Stimulated activated naive B cell treated with anti-CD40 and anti-IgM and Interleukin-4, amounts not matched to agents 10 μg/mL and 1 μg/mL and 100 μg/mL, for 72 hours (primary cell): Measurements from ENCODE around the gene BPHL.
"Not testable (repeated sequence)": the region's sequence is repeated elsewhere in the genome, so short reads cannot be mapped to it uniquely, and the experiment has no call there.

Experiments
- ATAC-seq, 2 donors: fragments of 150-1000 bp; cut with Tn5 transposase; replicated peaks; 2 replicates each; pipeline ENCODE4 v1.10.0; 2021; ENCODE audit warnings: moderate library complexity in 1 of 2
- DNase-seq: peaks from one replicate; pipeline ENCODE4 v3.0.0; 2021
- H3K27ac Mint-ChIP-seq: one replicate; pipeline ENCODE4 v1.8.0; 2022; ENCODE audit warnings: mild to moderate bottlenecking, mixed read lengths
- H3K27me3 Mint-ChIP-seq, 2 donors: one replicate each; pipeline ENCODE4 v1.8.0; 2022; ENCODE audit warnings: mixed read lengths in 2 of 2
- H3K36me3 Mint-ChIP-seq, 2 donors: one replicate each; pipeline ENCODE4 v1.8.0; 2022; ENCODE audit warnings: mixed read lengths in 2 of 2, mild to moderate bottlenecking in 1 of 2
- H3K4me1 Mint-ChIP-seq, 2 donors: one replicate each; pipeline ENCODE4 v1.8.0; 2022; ENCODE audit warnings: mixed read lengths in 2 of 2, mild to moderate bottlenecking in 1 of 2
- H3K4me3 Mint-ChIP-seq, 2 donors: one replicate each; pipeline ENCODE4 v1.8.0; 2022; ENCODE audit warnings: mild to moderate bottlenecking in 2 of 2, mixed read lengths in 2 of 2, moderate library complexity in 1 of 2
- H3K9me3 Mint-ChIP-seq, 2 donors: one replicate each; pipeline ENCODE4 v1.8.0; 2022; ENCODE audit warnings: mixed read lengths in 2 of 2, mild to moderate bottlenecking in 1 of 2

Gene BPHL

DNA sequence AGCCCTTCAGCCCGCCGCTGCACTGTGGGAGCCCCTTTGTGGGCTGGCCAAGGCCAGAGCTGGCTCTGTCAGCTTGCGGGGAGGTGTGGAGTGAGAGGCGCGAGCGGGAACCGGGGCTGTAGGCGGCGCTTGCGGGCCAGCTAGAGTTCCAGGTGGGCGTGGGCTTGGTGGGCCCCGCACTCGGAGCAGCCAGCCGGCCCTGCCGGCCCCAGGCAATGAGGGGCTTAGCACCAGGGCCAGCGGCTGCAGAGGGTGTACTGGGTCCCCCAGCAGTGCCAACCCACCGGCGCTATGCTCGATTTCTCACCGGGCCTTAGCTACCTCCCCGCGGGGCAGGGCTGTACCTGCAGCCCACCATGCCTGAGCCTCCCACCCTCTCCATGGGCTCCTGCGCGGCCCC, 52.2 kb downstream of the BPHL start:
- H3K9me3 Mint-ChIP-seq, H3K27ac Mint-ChIP-seq, ATAC-seq, H3K36me3 Mint-ChIP-seq, H3K4me3 Mint-ChIP-seq, H3K4me1 Mint-ChIP-seq, DNase-seq: not testable (repeated sequence)
- peaks cover 5 to 14% of the 10 kb centered on the region in 2 donors for H3K27me3 Mint-ChIP-seq

DNA sequence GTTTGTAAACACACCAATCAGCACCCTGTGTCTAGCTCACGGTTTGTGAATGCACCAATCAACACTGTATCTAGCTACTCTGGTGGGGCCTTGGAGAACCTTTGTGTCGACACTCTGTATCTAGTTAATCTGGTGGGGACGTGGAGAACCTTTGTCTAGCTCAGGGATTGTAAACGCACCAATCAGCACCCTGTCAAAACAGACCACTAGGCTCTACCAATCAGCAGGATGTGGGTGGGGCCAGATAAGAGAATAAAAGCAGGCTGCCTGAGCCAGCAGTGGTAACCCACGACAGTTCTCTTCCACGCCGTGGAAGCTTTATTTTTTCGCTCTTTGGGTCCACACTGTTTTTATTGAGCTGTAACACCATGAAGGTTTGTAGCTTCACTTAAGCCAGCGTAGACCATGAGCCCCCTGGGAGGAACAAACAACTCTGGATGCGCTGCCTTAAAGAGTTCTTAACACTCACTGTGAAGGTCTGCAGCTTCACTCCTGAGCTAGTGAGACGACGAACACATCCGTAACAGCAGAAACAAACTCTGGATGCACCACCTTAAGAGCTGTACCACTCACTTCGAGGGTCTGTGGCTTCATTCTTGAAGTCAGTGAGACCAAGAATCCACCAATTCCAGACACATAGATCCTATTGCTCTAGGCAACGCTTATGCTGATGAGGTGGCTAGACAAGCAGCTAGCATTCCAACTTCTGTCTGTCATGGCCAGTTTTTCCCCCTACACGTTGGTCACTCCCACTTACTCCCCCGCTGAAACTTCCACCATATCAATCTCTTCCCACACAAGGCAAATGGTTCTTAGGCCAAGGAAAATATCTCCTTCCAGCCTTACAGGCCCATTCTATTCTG, 53.0 kb downstream of the BPHL start:
- H3K4me1 Mint-ChIP-seq, DNase-seq, H3K36me3 Mint-ChIP-seq: not testable (repeated sequence)

DNA sequence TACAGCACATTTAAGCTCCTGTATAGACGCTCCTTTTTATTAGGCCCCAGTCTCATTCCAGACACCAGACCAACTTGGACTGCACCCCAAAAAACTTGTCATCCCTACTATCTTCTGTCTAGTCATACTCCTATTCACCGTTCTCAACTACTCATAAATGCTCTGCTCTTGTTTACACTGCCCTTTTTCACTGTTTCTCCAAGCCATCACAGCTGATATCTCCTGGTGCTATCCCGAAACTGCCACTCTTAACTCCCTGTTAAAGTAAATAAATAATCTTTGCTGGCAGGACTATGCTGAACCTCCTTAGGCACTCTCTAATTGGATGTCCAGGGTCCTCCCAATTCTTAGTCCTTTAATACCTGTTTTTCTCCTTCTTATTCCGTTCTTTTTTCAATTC, 54.3 kb downstream of the BPHL start:
- not testable (repeated sequence) for H3K4me1 Mint-ChIP-seq, H3K27ac Mint-ChIP-seq, H3K36me3 Mint-ChIP-seq, DNase-seq, H3K4me3 Mint-ChIP-seq, ATAC-seq, H3K9me3 Mint-ChIP-seq
- peaks cover 8 to 11% of the 10 kb centered on the region in 2 donors for H3K27me3 Mint-ChIP-seq

More for the DNA sequence above, 53.0 kb downstream of the BPHL start:
- H3K27ac Mint-ChIP-seq, ATAC-seq, H3K4me3 Mint-ChIP-seq, H3K9me3 Mint-ChIP-seq: not testable (repeated sequence)
- peaks cover 11 to 17% of the 10 kb centered on the region in 2 donors for H3K27me3 Mint-ChIP-seq

DNA sequence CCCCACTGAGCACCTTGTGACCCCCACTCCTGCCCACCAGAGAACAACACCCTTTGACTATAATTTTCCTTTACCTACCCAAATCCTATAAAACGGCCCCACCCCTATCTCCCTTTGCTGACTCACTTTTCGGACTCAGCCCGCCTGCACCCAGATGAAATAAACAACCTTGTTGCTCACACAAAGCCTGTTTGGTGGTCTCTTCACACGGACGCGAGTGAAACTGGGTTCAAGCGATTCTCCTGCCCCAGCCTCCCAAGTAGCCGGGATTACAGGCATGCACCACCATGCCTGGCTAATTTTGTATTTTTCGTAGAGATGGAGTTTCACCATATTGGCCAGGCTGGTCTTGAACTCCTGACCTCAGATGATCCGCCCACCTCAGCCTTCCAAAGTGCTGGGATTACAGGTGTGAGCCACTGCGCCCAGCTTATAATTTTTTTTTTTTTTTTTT, 55.2 kb downstream of the BPHL start:
- H3K27me3 Mint-ChIP-seq: peaks cover 13 to 17% of the 10 kb centered on the region in 2 donors
- H3K27ac Mint-ChIP-seq, H3K4me3 Mint-ChIP-seq, H3K36me3 Mint-ChIP-seq, DNase-seq, H3K9me3 Mint-ChIP-seq, H3K4me1 Mint-ChIP-seq, ATAC-seq: not testable (repeated sequence)

DNA sequence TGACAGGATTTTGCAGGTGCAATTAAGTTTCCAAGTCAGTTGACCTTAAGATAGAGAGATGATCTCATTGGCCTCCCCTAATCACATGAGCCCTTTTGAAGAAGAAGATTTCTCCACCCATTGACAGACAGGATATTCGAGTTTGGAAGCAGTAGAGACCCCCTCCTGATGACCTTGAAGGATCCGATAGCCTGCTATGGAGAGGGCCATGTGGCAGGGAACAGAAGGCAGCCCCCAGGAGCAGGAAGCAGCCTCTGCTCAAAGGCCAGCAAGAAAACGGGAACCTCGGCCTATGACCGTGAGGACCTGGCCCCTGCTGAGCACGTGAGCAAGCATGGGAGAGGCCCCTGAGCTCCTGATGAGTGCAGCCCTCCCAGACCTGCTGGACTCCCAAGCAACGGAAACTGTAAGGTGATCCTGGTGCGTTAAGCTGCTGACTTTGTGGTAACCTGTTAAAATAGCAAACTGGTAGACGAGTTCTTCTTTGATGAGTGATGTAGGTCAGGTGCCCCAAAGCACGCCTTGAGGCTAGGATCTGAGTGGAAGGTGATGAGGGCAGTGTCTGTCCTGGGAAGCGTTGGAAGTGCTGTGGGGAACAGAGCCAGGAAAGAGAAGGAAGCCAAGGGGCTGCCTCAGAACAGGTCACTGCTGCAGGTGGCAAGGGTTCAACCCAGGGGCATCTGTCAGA, 57.3 kb downstream of the BPHL start:
- no peak for ATAC-seq
- H3K4me3 Mint-ChIP-seq: no peak overlapping the region
- peaks cover 19 to 23% of the 10 kb centered on the region in 2 donors for H3K27me3 Mint-ChIP-seq
- DNase-seq: no peak
- no peaks in the 10 kb centered on the region for H3K9me3 Mint-ChIP-seq
- no peaks in the 10 kb centered on the region for H3K36me3 Mint-ChIP-seq
- peaks cover 2 to 4% of the 10 kb centered on the region in 2 donors for H3K4me1 Mint-ChIP-seq
- H3K27ac Mint-ChIP-seq: no peak overlapping the region

DNA sequence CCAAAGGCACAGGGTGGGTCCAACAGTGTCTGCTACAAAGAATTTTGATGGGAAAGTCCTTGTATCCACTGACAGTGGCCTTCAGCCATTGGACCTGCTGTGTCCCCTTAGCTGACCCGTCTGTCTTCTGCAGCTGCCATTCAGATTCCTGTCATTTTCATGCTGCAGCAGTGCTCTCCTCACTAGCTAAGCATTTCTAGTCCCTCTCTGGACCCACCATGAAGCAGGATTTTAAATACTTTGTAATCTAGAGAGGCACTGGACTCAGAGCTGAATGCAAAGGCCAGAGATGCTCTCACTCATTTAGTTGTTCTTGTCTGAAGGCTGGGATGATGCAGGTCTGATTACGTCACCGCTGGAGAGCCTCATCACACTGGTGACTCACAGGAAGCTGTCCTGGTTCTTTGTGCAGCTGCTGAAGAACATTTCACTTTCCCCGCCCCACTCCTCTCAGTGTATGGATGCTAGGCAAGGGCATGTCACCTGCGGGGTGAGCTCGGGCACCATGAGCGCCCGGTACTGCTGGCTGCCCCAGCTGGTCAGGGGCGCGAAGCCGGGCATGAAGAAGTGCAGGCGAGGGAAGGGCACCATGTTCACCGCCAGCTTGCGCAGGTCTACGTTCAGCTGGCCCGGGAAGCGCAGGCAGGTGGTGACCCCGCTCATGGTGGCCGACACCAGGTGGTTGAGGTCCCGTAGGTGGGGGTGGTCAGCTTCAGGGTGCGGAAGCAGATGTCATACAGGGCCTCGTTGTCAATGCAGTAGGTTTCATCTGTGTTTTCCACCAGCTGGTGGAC, 58.2 kb downstream of the BPHL start:
- peaks cover 19 to 22% of the 10 kb centered on the region in 2 donors for H3K27me3 Mint-ChIP-seq
- peaks cover 2 to 4% of the 10 kb centered on the region in 2 donors for H3K4me1 Mint-ChIP-seq
- no peaks in the 10 kb centered on the region for H3K36me3 Mint-ChIP-seq
- H3K9me3 Mint-ChIP-seq: no peaks in the 10 kb centered on the region
- no peak overlapping the region for H3K27ac Mint-ChIP-seq
- no peak overlapping the region for H3K4me3 Mint-ChIP-seq
- DNase-seq: no peak
- ATAC-seq: no peak

DNA sequence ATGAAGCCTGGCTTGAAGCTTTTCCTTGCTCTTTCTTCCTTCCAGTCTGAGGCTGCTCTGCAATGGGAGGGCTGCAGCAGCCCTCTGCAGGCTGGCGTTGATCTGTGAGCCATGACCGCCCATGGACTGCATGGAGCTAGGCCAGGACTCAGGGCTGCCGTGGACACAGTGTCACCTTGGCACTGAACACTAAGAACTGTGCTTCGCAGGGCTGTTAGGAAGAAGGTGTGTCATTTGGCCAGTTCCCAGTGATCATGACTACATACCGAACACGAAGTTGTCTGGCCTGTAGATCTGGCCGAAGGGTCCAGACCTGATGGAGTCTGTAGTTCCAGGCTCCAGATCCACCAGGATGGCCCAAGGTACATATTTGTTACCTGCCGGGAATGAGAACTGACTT, 60.2 kb downstream of the BPHL start:
- not testable (repeated sequence) for H3K4me1 Mint-ChIP-seq, DNase-seq, ATAC-seq, H3K9me3 Mint-ChIP-seq, H3K27ac Mint-ChIP-seq, H3K4me3 Mint-ChIP-seq, H3K36me3 Mint-ChIP-seq
- H3K27me3 Mint-ChIP-seq: peaks cover 21 to 26% of the 10 kb centered on the region in 2 donors

DNA sequence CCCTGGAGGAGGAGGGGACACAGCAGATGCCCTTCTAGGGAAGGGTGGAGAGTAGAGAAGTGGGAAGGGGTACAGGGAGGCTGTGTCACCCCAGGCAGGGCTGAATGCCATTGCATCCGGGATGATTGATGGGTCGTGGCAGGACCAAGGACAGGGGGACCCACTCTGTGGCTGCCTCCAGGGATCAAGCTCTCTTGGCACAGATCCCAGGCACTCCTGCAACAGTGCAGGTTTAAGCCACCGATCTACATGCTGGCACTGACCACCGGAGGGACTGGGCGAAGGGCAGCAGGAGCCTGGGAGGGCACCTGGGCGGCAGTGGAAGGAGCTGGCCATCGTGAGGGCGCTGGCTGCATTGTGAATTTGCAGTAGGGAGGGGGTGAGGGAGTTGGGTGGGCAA, 61.4 kb downstream of the BPHL start:
- H3K27me3 Mint-ChIP-seq: peaks cover 34 to 38% of the 10 kb centered on the region in 2 donors

DNA sequence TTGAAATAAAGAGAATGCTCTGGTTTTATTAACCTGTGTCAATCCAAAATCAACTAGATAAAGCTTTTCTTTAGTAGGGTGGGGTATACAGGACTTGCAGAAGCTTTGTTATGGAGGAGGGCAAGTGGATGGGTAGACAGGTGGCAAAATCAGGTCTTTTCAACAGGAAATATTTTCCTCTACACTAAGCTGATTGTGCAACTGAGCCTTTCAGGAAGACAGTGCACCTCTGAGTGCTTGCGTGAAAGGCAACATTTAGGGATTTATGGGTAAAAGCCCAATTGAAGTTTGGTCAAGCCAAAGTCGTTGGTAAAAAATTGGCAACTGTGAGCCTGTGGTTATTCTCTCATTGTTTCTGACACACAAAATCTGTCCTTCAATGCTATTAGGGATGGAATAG, 62.6 kb downstream of the BPHL start:
- no peaks in the 10 kb centered on the region for H3K9me3 Mint-ChIP-seq
- ATAC-seq (no peak), DNase-seq (no peak)
- H3K27ac Mint-ChIP-seq: no peak overlapping the region
- no peak overlapping the region for H3K4me3 Mint-ChIP-seq
- H3K27me3 Mint-ChIP-seq: peaks cover 33 to 40% of the 10 kb centered on the region in 2 donors
- peaks cover 0 to 2% of the 10 kb centered on the region in 2 donors for H3K4me1 Mint-ChIP-seq
- no peaks in the 10 kb centered on the region for H3K36me3 Mint-ChIP-seq

More for the DNA sequence above, 61.4 kb downstream of the BPHL start:
- H3K4me1 Mint-ChIP-seq, H3K9me3 Mint-ChIP-seq, H3K27ac Mint-ChIP-seq, H3K36me3 Mint-ChIP-seq, DNase-seq: not testable (repeated sequence)
- peak in 1 of 2 donors; percentile 36 for ATAC-seq
- peak overlapping the region; percentile 75 for H3K4me3 Mint-ChIP-seq

DNA sequence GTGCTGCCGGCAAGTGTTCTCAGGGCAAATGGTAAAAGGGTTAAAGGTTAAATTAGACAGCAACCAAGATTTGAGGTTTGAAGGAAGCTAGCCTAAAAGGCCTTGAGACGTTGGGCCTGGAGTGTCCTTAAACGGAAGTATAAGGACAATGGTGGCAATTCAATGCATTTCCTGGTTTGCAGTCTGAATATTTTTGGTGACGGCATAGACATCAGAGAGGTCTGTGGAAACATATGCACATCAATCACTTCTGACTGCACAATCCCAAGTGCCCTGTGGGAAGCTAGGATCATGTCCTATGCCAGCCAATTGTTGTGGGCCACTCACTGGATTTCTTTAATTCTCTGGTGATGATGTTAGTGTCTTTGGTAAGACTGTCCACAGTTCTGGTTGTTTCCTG, 64.6 kb downstream of the BPHL start:
- peaks cover 0 to 2% of the 10 kb centered on the region in 2 donors for H3K4me1 Mint-ChIP-seq
- peaks cover 40 to 53% of the 10 kb centered on the region in 2 donors for H3K27me3 Mint-ChIP-seq
- no peak overlapping the region for H3K4me3 Mint-ChIP-seq

DNA sequence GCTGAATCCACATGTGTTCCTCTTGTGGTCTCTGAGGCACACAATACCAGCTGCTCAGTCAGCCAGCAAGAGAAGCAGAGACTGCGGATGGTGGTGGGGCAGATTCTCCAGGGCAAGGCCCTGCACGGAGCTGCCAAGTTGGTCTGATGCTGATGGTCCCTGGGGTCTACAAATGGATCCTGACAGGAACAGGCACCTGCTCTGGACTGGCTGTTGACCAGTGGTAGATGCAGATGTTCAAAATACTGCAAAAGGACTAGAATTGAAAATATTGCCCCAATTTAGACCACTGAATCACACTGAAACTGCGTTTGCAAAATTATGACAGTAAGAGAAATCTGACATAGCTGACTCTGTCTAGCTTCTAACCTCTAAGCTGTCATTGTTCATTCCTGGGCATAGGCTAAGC, 68.5 kb downstream of the BPHL start:
- ATAC-seq (peak in 1 of 2 donors; percentile 14), DNase-seq (no peak)
- peaks cover 29 to 56% of the 10 kb centered on the region in 2 donors for H3K27me3 Mint-ChIP-seq
- no peaks in the 10 kb centered on the region for H3K36me3 Mint-ChIP-seq
- H3K9me3 Mint-ChIP-seq: no peaks in the 10 kb centered on the region
- no peak overlapping the region for H3K4me3 Mint-ChIP-seq
- no peak overlapping the region for H3K27ac Mint-ChIP-seq
- H3K4me1 Mint-ChIP-seq: no peaks in the 10 kb centered on the region

More for the DNA sequence above, 64.6 kb downstream of the BPHL start:
- Mint-ChIP-seq H3K27ac (no peak overlapping the region), H3K9me3 (no peaks in the 10 kb centered on the region), H3K36me3 (no peaks in the 10 kb centered on the region)
- DNase-seq (no peak), ATAC-seq (no peak)

DNA sequence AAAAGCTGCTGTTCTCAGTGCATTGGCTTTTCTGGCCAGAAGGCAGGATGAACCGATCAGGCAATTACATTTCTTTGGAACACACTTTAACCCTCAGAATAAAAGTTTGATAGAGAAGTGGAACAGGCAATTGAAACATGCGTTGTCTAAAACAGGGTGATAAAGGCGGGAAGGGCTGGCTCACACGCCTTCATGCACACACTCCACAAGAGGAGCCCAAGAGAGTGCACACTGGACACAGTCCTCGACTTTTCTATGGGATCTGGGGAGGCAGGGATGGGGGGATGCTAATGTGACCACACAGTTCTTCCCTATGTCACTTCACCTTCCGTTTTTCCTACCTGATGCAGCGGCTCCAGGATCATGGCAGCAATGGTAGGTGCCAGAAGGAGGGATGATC, 69.8 kb downstream of the BPHL start:
- no peaks in the 10 kb centered on the region for H3K9me3 Mint-ChIP-seq
- no peaks in the 10 kb centered on the region for H3K36me3 Mint-ChIP-seq
- H3K27ac Mint-ChIP-seq: no peak overlapping the region
- H3K4me1 Mint-ChIP-seq: no peaks in the 10 kb centered on the region
- peaks cover 29 to 53% of the 10 kb centered on the region in 2 donors for H3K27me3 Mint-ChIP-seq
- H3K4me3 Mint-ChIP-seq: no peak overlapping the region
- DNase-seq (no peak), ATAC-seq (no peak)

DNA sequence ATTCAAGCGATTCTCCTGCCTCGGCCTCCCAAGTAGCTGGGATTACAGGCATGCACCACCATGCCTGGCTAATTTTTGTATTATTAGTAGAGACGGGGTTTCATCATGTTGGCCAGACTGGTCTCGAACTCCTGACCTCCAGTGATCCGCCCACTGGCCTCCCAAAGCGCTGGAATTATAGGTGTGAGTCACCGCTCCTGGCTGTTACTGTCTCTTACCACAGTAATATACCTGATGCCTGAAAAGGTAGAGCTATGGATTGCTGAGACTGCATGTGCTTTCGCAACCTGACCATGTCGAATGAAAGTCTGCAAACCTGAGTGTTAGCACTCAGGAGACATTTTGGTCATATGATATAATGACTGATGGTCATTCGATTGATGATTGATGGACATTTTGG, 70.7 kb downstream of the BPHL start:
- DNase-seq, H3K4me3 Mint-ChIP-seq, H3K4me1 Mint-ChIP-seq, ATAC-seq, H3K36me3 Mint-ChIP-seq, H3K9me3 Mint-ChIP-seq, H3K27ac Mint-ChIP-seq: not testable (repeated sequence)
- H3K27me3 Mint-ChIP-seq: peaks cover 21 to 44% of the 10 kb centered on the region in 2 donors

DNA sequence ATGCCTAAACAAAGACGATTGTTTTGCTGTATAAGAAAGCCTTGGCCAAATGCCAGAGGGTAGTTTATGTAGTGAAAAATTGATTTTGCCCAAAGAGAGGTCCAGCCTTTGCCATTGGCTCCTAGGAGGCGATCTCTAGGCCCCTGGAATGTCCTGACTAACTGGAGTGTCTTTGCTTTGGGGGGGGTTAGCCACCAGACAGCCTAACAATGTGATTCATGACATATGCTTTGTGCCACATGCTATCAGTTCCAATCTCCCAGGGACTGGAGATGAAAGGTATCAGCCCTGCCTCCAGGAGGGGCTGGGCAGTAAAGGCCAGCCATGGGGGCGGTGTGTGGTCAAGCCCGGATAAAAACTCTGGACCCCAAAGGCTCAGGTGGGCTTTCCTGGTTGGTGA, 71.5 kb downstream of the BPHL start:
- DNase-seq (no peak), ATAC-seq (no peak)
- Mint-ChIP-seq H3K36me3 (no peaks in the 10 kb centered on the region), H3K27ac (no peak overlapping the region), H3K4me1 (no peaks in the 10 kb centered on the region), H3K9me3 (no peaks in the 10 kb centered on the region), H3K27me3 (peaks cover 13 to 37% of the 10 kb centered on the region in 2 donors), H3K4me3 (no peak overlapping the region)
